H1 (cell line): ENCODE measurements around the gene DNMT3B. TPM values are rescaled to one million over a fixed set of nuclear protein-coding genes. Genes with fewer than 3 reads are reported as not detected.

Experiments used
- CTCF ChIA-PET: fragments of 300-600 bp; sonication (Branson Sonifier 250); formaldehyde crosslinking; loops from one replicate; lab custom pipeline; 2021; ENCODE audit not compliant: partially characterized antibody; lab: Charles Lee
- POLR2A ChIA-PET: fragments of 300-600 bp; sonication (Branson Sonifier 250); formaldehyde crosslinking; loops from one replicate; lab custom pipeline; 2021; ENCODE audit warnings: inconsistent platforms; ENCODE audit not compliant: partially characterized antibody; lab: Charles Lee
- DNase-seq, 2 experiments: peaks; one replicate each; pipeline versions ENCODE4 v3.0.0 to v3.0.0-alpha.2; 2010 to 2022; ENCODE audit warnings: low spot score in 2 of 2, low read depth in 1 of 2, mixed read lengths in 1 of 2
- FAIRE-seq: peaks from 2 replicates; lab custom pipeline; 2011; peaks lifted over from hg19 to GRCh38; lab: Jason Lieb, UNC
- H2AFZ ChIP-seq: 2 replicates; pipeline ENCODE4 v1.8.1; 2012; ENCODE audit warnings: low read length, inconsistent platforms
- H2AK5ac ChIP-seq: 2 replicates; pipeline ENCODE4 v1.6.1; 2013; ENCODE audit warnings: low read depth, low read length
- H2BK120ac ChIP-seq: replicated peaks from 2 replicates; pipeline ENCODE3; 2013; ENCODE audit warnings: low read depth, low read length, inconsistent platforms
- H2BK12ac ChIP-seq: 2 replicates; pipeline ENCODE4 v1.6.1; 2013; ENCODE audit warnings: low read depth, low read length
- H2BK15ac ChIP-seq: 2 replicates; pipeline ENCODE4 v1.6.1; 2013; ENCODE audit warnings: low read length
- H2BK20ac ChIP-seq: 2 replicates; pipeline ENCODE4 v1.6.1; 2013; ENCODE audit warnings: low read length
- H2BK5ac ChIP-seq: 2 replicates; pipeline ENCODE4 v1.6.1; 2013; ENCODE audit warnings: low read depth, low read length
- H3K14ac ChIP-seq: 2 replicates; pipeline ENCODE4 v1.6.1; 2013; ENCODE audit warnings: inconsistent platforms; ENCODE audit not compliant: insufficient read length
- H3K18ac ChIP-seq: 2 replicates; pipeline ENCODE4 v1.6.1; 2013; ENCODE audit warnings: low read length; ENCODE audit errors: extremely low read depth
- H3K23ac ChIP-seq: 2 replicates; pipeline ENCODE4 v1.6.1; 2013; ENCODE audit warnings: inconsistent platforms; ENCODE audit not compliant: insufficient read length
- H3K23me2 ChIP-seq: 2 replicates; pipeline ENCODE4 v1.6.1; 2013; ENCODE audit warnings: low read depth, low read length
- H3K27ac ChIP-seq: 2 replicates; pipeline ENCODE4 v1.6.1; 2011; ENCODE audit warnings: low read depth, low read length, inconsistent platforms
- H3K27me3 ChIP-seq, 4 experiments: replicated peaks in 1 of 4; 1 replicate in 1 of 4; 2 replicates in 3 of 4; pipeline versions ENCODE4 v1.6.1 to v1.8.1; 2011 to 2013; ENCODE audit warnings: low read length in 3 of 4, mild to moderate bottlenecking in 3 of 4, inconsistent platforms in 2 of 4, mixed read lengths in 2 of 4, moderate library complexity in 1 of 4; ENCODE audit not compliant: control insufficient read depth in 3 of 4, insufficient read depth in 3 of 4; ENCODE audit errors: extremely low read depth in 1 of 4
- H3K36me3 ChIP-seq, 4 experiments: 2 replicates each; pipeline versions ENCODE4 v1.6.1 to v1.8.1; 2011 to 2013; ENCODE audit warnings: mild to moderate bottlenecking in 4 of 4, low read length in 3 of 4, moderate library complexity in 2 of 4, control low read depth in 1 of 4, inconsistent platforms in 1 of 4; ENCODE audit not compliant: insufficient read depth in 4 of 4, control insufficient read depth in 2 of 4
- H3K4ac ChIP-seq: replicated peaks from 2 replicates; pipeline ENCODE3; 2013; ENCODE audit warnings: low read length, low read depth, mixed read lengths, inconsistent platforms; ENCODE audit not compliant: insufficient read length
- H3K4me1 ChIP-seq, 4 experiments: replicated peaks in 1 of 4; 1 replicate in 1 of 4; 2 replicates in 3 of 4; pipeline versions ENCODE4 v1.6.1 to v1.8.1; 2011 to 2013; ENCODE audit warnings: low read length in 3 of 4, inconsistent platforms in 2 of 4, mixed read lengths in 1 of 4; ENCODE audit not compliant: insufficient read depth in 4 of 4, control insufficient read depth in 3 of 4
- H3K4me2 ChIP-seq, 2 experiments: 2 replicates each; pipeline versions ENCODE4 v1.6.1 to v1.8.1; 2011 to 2013; ENCODE audit warnings: low read depth in 2 of 2, low read length in 2 of 2, control low read depth in 1 of 2, inconsistent platforms in 1 of 2, mild to moderate bottlenecking in 1 of 2; ENCODE audit not compliant: insufficient read depth in 1 of 2
- H3K4me3 ChIP-seq, 4 experiments: fragments of 200-600, 300-600 bp in 1 of 4; sonication (generic), shearing (Covaris generic), sonication (Bioruptor Twin) in 1 of 4; 2 replicates each; pipeline versions ENCODE4 v1.5.1 to v1.8.1; 2011 to 2016; ENCODE audit warnings: low read length in 4 of 4, low read depth in 3 of 4, control low read depth in 2 of 4, inconsistent platforms in 2 of 4, mild to moderate bottlenecking in 2 of 4, mixed read lengths in 1 of 4, moderate library complexity in 1 of 4; ENCODE audit not compliant: insufficient read depth in 2 of 4; ENCODE audit errors: extremely low read depth in 1 of 4
- H3K56ac ChIP-seq: replicated peaks from 2 replicates; pipeline ENCODE3; 2013; ENCODE audit warnings: low read depth, mild to moderate bottlenecking, mixed read lengths, low read length, inconsistent platforms; ENCODE audit not compliant: insufficient read length
- H3K79me1 ChIP-seq: 2 replicates; pipeline ENCODE4 v1.6.1; 2013; ENCODE audit warnings: low read depth, low read length, control low read depth
- H3K79me2 ChIP-seq, 2 experiments: 2 replicates each; pipeline versions ENCODE4 v1.6.1 to v1.8.1; 2012 to 2013; ENCODE audit warnings: low read length in 2 of 2, mild to moderate bottlenecking in 2 of 2, inconsistent platforms in 1 of 2; ENCODE audit not compliant: insufficient read depth in 2 of 2, control insufficient read depth in 1 of 2
- H3K9ac ChIP-seq, 4 experiments: replicated peaks in 1 of 4; 1 replicate in 1 of 4; 2 replicates in 3 of 4; pipeline versions ENCODE4 v1.6.1 to v1.8.1; 2011 to 2013; ENCODE audit warnings: low read depth in 3 of 4, low read length in 3 of 4, control low read depth in 2 of 4, mild to moderate bottlenecking in 2 of 4, moderate library complexity in 2 of 4, inconsistent platforms in 1 of 4; ENCODE audit errors: extremely low read depth in 1 of 4
- H3K9me3 ChIP-seq, 2 experiments: 2 replicates each; pipeline versions ENCODE4 v1.6.1 to v1.8.1; 2012 to 2013; ENCODE audit warnings: mild to moderate bottlenecking in 2 of 2, moderate library complexity in 2 of 2, control low read depth in 1 of 2, inconsistent platforms in 1 of 2, low read depth in 1 of 2, low read length in 1 of 2, mixed read lengths in 1 of 2; ENCODE audit not compliant: insufficient read depth in 2 of 2
- H4K20me1 ChIP-seq, 2 experiments: replicated peaks in 1 of 2; 2 replicates each; pipeline versions ENCODE3 to v1.8.1; 2011 to 2013; ENCODE audit warnings: inconsistent platforms in 2 of 2, low read length in 2 of 2, mild to moderate bottlenecking in 1 of 2; ENCODE audit not compliant: insufficient read depth in 2 of 2, control insufficient read depth in 1 of 2
- H4K5ac ChIP-seq: 2 replicates; pipeline ENCODE4 v1.6.1; 2013; ENCODE audit warnings: low read length, low read depth, mixed read lengths, inconsistent platforms; ENCODE audit not compliant: insufficient read length
- H4K8ac ChIP-seq: 2 replicates; pipeline ENCODE4 v1.8.0; 2013; ENCODE audit warnings: mild to moderate bottlenecking, moderate library complexity, low read length, inconsistent platforms; ENCODE audit not compliant: insufficient read depth; ENCODE audit errors: extremely low read depth
- H4K91ac ChIP-seq: replicated peaks from 2 replicates; pipeline ENCODE3; 2013; ENCODE audit warnings: low read length, mixed read lengths, inconsistent platforms; ENCODE audit not compliant: insufficient read length
- BCL11A ChIP-seq, 2 experiments: IDR thresholded peaks; one replicate each; pipeline ENCODE4 v1.6.1; 2011; ENCODE audit warnings: low read depth in 2 of 2, low read length in 2 of 2, mild to moderate bottlenecking in 2 of 2
- BRCA1 ChIP-seq: IDR thresholded peaks from 2 replicates; pipeline ENCODE4 v1.6.1; 2012; ENCODE audit warnings: low read depth, low read length, improper control_type of control experiment
- CHD2 ChIP-seq: IDR thresholded peaks from 2 replicates; pipeline ENCODE4 v1.6.1; 2012; ENCODE audit warnings: low read length, improper control_type of control experiment
- CTBP2 ChIP-seq: IDR thresholded peaks from 2 replicates; pipeline ENCODE4 v1.7.0; 2011; ENCODE audit warnings: borderline replicate concordance, mild to moderate bottlenecking, moderate library complexity, mixed read lengths, low read length; ENCODE audit not compliant: insufficient read depth, insufficient read length
- CTCF ChIP-seq, 3 experiments: IDR thresholded peaks; 1 replicate in 2 of 3; 2 replicates in 1 of 3; pipeline versions ENCODE4 v1.5.1 to v1.6.1; 2011; ENCODE audit warnings: low read length in 3 of 3, mild to moderate bottlenecking in 3 of 3, inconsistent platforms in 2 of 3, low read depth in 1 of 3, moderate library complexity in 1 of 3; ENCODE audit not compliant: insufficient read depth in 1 of 3; ENCODE audit errors: control extremely low read depth in 1 of 3
- PHF8 ChIP-seq: fragments of 200-600 bp; sonication (generic); conservative IDR thresholded peaks from 2 replicates; pipeline ENCODE4 v1.7.1; 2012; ENCODE audit warnings: low read depth, mild to moderate bottlenecking, inconsistent platforms, low read length, moderate library complexity
- POLR2A ChIP-seq, 2 experiments: IDR thresholded peaks; 1 replicate in 1 of 2; 2 replicates in 1 of 2; pipeline ENCODE4 v1.6.1; 2011; ENCODE audit warnings: low read depth in 2 of 2, low read length in 2 of 2, mild to moderate bottlenecking in 2 of 2; ENCODE audit errors: control extremely low read depth in 1 of 2
- TAF1 ChIP-seq: IDR thresholded peaks from 2 replicates; pipeline ENCODE4 v1.6.1; 2011; ENCODE audit warnings: mild to moderate bottlenecking, low read depth, low read length
- WGBS, 2 experiments: shearing (Covaris generic) in 1 of 2; methylation state at CpG; one replicate each; pipeline versions ENCODE4 v1.1.6 to v1.1.7; 2013 to 2015; ENCODE audit warnings: low lambda C conversion rate in 2 of 2, mixed read lengths in 2 of 2, inconsistent platforms in 1 of 2, low coverage in 1 of 2, missing lambda C conversion rate in 1 of 2; ENCODE audit not compliant: insufficient replicate concordance in 2 of 2, insufficient coverage in 1 of 2, insufficient read length in 1 of 2; ENCODE audit errors: extremely low coverage in 1 of 2, missing lambda C conversion rate in 1 of 2; 5-methylcytosine and 5-hydroxymethylcytosine counted together
- polyA plus RNA-seq, 7 experiments: library from polyadenylated mRNA; depleted of rRNA in 3 of 7; stranded (reverse) in 5 of 7; unstranded in 2 of 7; fragments of >200 nt in 5 of 7; fragments of 200-250 nt in 2 of 7; gene quantifications; 1 replicate in 5 of 7; 2 replicates in 1 of 7; 4 replicates in 1 of 7; pipeline versions ENCODE4 v1.2.1 to v1.2.3, GENCODE V29; 2011 to 2013; ENCODE audit warnings: missing spikeins in 2 of 7, mixed read lengths in 2 of 7
- total RNA-seq: library from RNA; stranded (reverse); fragmentation: NEBNext Ultra II Directional; extraction: Animal tissue kit (Norgen Biotek cat#: 25700); gene quantifications from 2 replicates; pipeline ENCODE4 v1.2.1, GENCODE V29; 2021

Gene DNMT3B
- total and polyA plus RNA-seq, 2 of the 8 experiments (the other 6 are each of a cell fraction or from before 2014, with no cell fraction given) = 433 to 1,016 TPM

DNA sequence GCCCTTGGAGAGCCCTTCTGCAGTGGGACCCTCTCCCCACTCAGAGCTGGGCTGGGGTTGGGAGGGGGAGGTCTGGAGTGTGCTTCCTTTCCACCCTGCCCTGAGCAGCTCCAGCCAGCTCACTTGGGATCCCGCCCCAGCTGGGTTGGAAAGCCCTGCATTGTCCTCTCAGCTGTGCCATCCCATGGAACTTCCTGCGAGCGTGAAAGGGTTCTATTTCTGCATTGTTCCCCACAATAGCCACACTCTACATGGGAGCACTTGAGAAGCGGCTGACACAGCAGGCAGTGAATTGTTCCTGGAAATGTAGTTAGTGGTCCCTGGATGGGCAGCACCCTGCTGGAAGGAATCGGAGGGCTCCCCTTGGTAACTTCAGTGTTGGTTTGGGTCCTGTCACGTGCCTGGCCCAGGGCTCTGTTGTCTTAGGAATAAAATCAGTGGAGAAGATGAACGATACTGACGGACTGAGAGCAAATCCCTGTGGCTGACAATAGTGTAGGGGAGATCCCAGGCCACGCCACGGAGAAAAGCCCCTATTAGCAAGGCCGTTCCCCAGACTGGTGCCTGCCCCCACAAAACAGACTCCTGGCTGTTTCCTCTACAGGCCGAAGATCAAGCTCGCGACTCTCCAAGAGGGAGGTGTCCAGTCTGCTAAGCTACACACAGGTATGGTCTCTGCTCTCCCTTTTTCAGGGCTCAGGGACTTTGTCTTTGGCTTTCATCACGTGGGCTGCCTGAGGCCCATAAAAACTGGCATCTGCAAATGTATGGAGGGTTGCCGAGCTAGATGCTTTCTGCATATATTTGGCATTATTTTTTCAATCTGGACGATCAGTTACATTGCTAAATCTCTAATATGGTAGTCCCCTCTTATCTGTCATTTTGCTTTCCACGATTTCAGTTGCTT is 18.8 kb downstream of the DNMT3B start:
- H3K79me2 ChIP-seq = peaks cover 19 to 93% of the 10 kb centered on the region in 2 experiments
- 85% methylated on average over 18 of the region's 18 CpGs; no CpG with 5 or more reads in 1 of the 2 experiments for WGBS, 2 experiments
- H4K8ac ChIP-seq = no peak overlapping the region
- ChIA-PET POLR2A (interaction anchor here (0.7 to 9.3 kb wide), 9 partner anchors 13 to 107 kb away, joined by 3 to 209 read pairs (median 3); partner anchors contain the start of genes C20orf203 and DNMT3B), CTCF (interaction anchor here (1.0 to 9.4 kb wide), 6 partner anchors 10 to 104 kb away, joined by 3 to 221 read pairs (median 74); partner anchors contain the start of genes C20orf203 and COMMD7)
- no peak overlapping the region for H2AK5ac ChIP-seq
- peak overlapping the region; percentile 40 for H3K18ac ChIP-seq
- no peak overlapping the region for H2AFZ ChIP-seq
- no peak overlapping the region for H2BK15ac ChIP-seq
- H2BK12ac ChIP-seq = peak overlapping the region; percentile 35; the same call in 1 of the 2 replicates
- no peaks in the 10 kb centered on the region for H3K9me3 ChIP-seq
- H2BK20ac ChIP-seq = no peak overlapping the region
- H4K91ac ChIP-seq = no peak overlapping the region
- no peak overlapping the region for H3K23ac ChIP-seq
- H3K4me3 ChIP-seq = peak overlapping the region in 1 of 4 experiments; percentile 10; a peak in 1 of 8 replicates
- H3K79me1 ChIP-seq = peaks cover 6% of the 10 kb centered on the region
- H4K5ac ChIP-seq = no peak overlapping the region
- H3K36me3 ChIP-seq = peaks cover 48 to 93% (median 61%) of the 10 kb centered on the region in 4 experiments
- H2BK120ac ChIP-seq = no peak overlapping the region
- H3K56ac ChIP-seq = no peak overlapping the region
- no peaks in the 10 kb centered on the region for H3K27me3 ChIP-seq
- H3K14ac ChIP-seq = no peak overlapping the region
- peak overlapping the region; percentile 73 for H3K27ac ChIP-seq
- DNase-seq = no peak
- H3K4ac ChIP-seq = no peak overlapping the region
- H2BK5ac ChIP-seq = peak overlapping the region; percentile 57
- peaks cover 17 to 39% (median 24%) of the 10 kb centered on the region in 4 experiments for H3K4me1 ChIP-seq
- H3K4me2 ChIP-seq = peak overlapping the region in 1 of 2 experiments; percentile 7; a peak in 1 of 4 replicates
- peaks cover 59 to 63% of the 10 kb centered on the region in 2 experiments for H4K20me1 ChIP-seq
- no peak for FAIRE-seq
- H3K23me2 ChIP-seq = no peaks in the 10 kb centered on the region
- no peak overlapping the region for H3K9ac ChIP-seq
- no peak for TF ChIP-seq CHD2
- TF ChIP-seq CTBP2 = no peak
- no peak for TF ChIP-seq BRCA1
- peak in 1 of 2 experiments; percentile 61 for TF ChIP-seq BCL11A (IDR thresholded peaks at IDR 0.05; ENCODE audit: low read depth in 2 of 2, low read length in 2 of 2)
- no peak for TF ChIP-seq PHF8
- TF ChIP-seq CTCF (IDR thresholded peaks at IDR 0.05; ENCODE audit: control extremely low read depth in 1 of 3, insufficient read depth in 1 of 3, low read depth in 1 of 3, low read length in 3 of 3) = peak in 1 of 3 experiments; percentile 1; a peak in 1 of 4 replicates
- TF ChIP-seq TAF1 = no peak
- TF ChIP-seq POLR2A (IDR thresholded peaks at IDR 0.05; ENCODE audit: control extremely low read depth in 1 of 2, low read depth in 2 of 2, low read length in 2 of 2) = peak in 1 of 2 experiments; percentile 58; a peak in 1 of 3 replicates
